Heart left ventricle (tissue), 16 donors: ENCODE data around the gene ALCAM. TPM values are rescaled to one million over a fixed set of nuclear protein-coding genes. Genes with fewer than 3 reads are reported as not detected.

ENCODE experiments used
- ATAC-seq, 4 donors: fragments of 200-7000 bp; cut with Tn5 transposase; one replicate each; pipeline ENCODE4 v1.9.1; 2020 to 2022; ENCODE audit warnings: moderate library complexity in 4 of 4, mild to moderate bottlenecking in 3 of 4, moderate number of reproducible peaks in 1 of 4
- DNase-seq, 5 donors: peaks; one replicate each; pipeline ENCODE4 v3.0.0-alpha.2; 2020
- H3K27ac ChIP-seq, 12 donors: fragments of 200-600 bp; sonication (generic) in 4 of 12; one replicate each; pipeline versions ENCODE4 v1.5.0 to v1.8.0; 2016 to 2022; ENCODE audit warnings: mild to moderate bottlenecking in 2 of 12
- H3K27me3 ChIP-seq, 9 donors: fragments of 200-600 bp; sonication (generic) in 2 of 9; one replicate each; pipeline versions ENCODE4 v1.5.1 to v1.8.0; 2016 to 2022; ENCODE audit warnings: mild to moderate bottlenecking in 3 of 9
- H3K36me3 ChIP-seq, 9 donors: fragments of 200-600 bp; sonication (generic) in 2 of 9; one replicate each; pipeline versions ENCODE4 v1.5.0 to v1.8.0; 2018 to 2022; ENCODE audit warnings: mild to moderate bottlenecking in 2 of 9
- H3K4me1 ChIP-seq, 12 donors: fragments of 200-600 bp; sonication (generic) in 4 of 12; one replicate each; pipeline versions ENCODE4 v1.5.0 to v1.8.0; 2016 to 2022; ENCODE audit warnings: mild to moderate bottlenecking in 3 of 12
- H3K4me3 ChIP-seq, 12 donors: fragments of 200-600 bp; sonication (generic) in 4 of 12; one replicate each; pipeline versions ENCODE4 v1.5.0 to v1.8.0; 2017 to 2022; ENCODE audit warnings: mild to moderate bottlenecking in 9 of 12, moderate library complexity in 4 of 12
- H3K9me3 ChIP-seq, 12 donors: fragments of 200-600 bp; sonication (generic) in 4 of 12; one replicate each; pipeline versions ENCODE4 v1.5.0 to v1.8.0; 2016 to 2022; ENCODE audit warnings: mild to moderate bottlenecking in 1 of 12
- POLR2A ChIP-seq, 2 donors: fragments of 450-650 bp; IDR thresholded peaks; one replicate each; pipeline ENCODE4 v1.6.1; 2017; ENCODE audit warnings: antibody characterized with exemption in 2 of 2, mild to moderate bottlenecking in 2 of 2, moderate library complexity in 2 of 2
- WGBS, 4 donors: extraction: QIAGEN DNeasy Blood & Tissue Kit in 2 of 4; methylation state at CpG; one replicate each; pipeline versions ENCODE4 v1.1.5 to v1.1.7; 2013 to 2018; 5-methylcytosine and 5-hydroxymethylcytosine counted together
- intact Hi-C, 10 donors: fragments of 100-400 bp; cut with DNase I; formaldehyde crosslinking; loops; one replicate each; pipeline versions ENCODE4 v1.11.1 to v1.14.2; 2022
- polyA plus RNA-seq, 2 donors: library from polyadenylated mRNA; stranded (reverse); fragments of 200-250 nt; gene quantifications; one replicate each; pipeline ENCODE4 v1.2.3, GENCODE V29; 2013
- total RNA-seq, 9 donors: library from RNA; depleted of rRNA in 2 of 9; stranded (reverse); fragments of >200 nt in 2 of 9; fragmentation: NEBNext Ultra II Directional in 3 of 9; extraction: Animal tissue kit (Norgen Biotek cat#: 25700) in 3 of 9; gene quantifications; one replicate each; pipeline versions ENCODE4 v1.1.0 to v1.2.4, GENCODE V29; 2016 to 2023
- TF ChIP-seq, protein P1 (sequence below), 12 donors: fragments of 200-600 bp; sonication (generic) in 4 of 12; IDR thresholded peaks; one replicate each; pipeline versions ENCODE4 v1.5.0 to v1.8.0; 2018 to 2022; ENCODE audit warnings: antibody characterized with exemption in 12 of 12, mild to moderate bottlenecking in 5 of 12
- donor health status: ischemic (EF 13 %, LVEDD 7.1; RV severe dilation, severe dysfunction).
- donor health status: healthy with polysubstance abuse.
- donor health status: DM: no; HTN: yes; CAD: no.
- donor health status: DM: no; HTN: no; CAD: no.
- donor health status: ischemic (EF 25% LVEDD 6.9; RV normal size, moderate dysfunction).
- donor health status: ischemic (EF 25% LVEDD 5.7; RV mildly dilated, moderate dysfunction).
- donor health status: healthy.
- donor health status: DM: yes; HTN: yes; CAD: no.
- donor health status: ischemic (EF 35%, LVEDD 5.7; RV mildly dilated, moderate dysfunction).
- donor health status: nonischemic (EF 11% LVEDD 7.7; RV severe dilation, severe dysfunction).
- donor health status: DM: yes; HTN: yes; CAD: no.
- donor health status: PGD.
- donor health status: ischemic (EF 29% LVEDD 5.4; RV normal size, mild dysfunction).
- donor health status: nonischemic (EF 23%, LVEDD 6.1; RV moderate dilation, normal function).

The ALCAM gene
- total and polyA plus RNA-seq, 11 donors, result 0.91 to 19.9 (median 5.5) TPM

DNA sequence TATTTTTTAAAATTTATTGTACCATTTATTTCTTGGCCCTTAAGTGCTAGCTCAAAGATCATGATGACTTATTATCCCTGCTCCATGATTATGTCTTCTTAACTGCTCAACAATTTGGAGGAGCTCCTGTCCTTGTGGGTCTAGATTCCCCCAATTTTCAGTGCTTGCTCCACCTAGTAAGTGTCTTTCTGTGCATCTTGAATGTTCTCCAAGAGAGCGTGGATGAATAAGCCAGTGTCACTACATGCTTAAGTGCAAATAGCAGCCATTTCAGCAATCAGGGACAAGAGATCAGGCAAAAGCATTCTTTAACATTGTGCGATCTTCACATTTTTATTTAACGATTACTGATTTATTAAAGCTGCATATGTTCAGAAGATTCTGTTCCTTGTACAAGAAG lies 99.4 kb downstream of the ALCAM start:
- H3K4me3 ChIP-seq, result no peak overlapping the region
- ATAC-seq, result no peak
- DNase-seq, result no peak
- TF ChIP-seq, protein P1, sequence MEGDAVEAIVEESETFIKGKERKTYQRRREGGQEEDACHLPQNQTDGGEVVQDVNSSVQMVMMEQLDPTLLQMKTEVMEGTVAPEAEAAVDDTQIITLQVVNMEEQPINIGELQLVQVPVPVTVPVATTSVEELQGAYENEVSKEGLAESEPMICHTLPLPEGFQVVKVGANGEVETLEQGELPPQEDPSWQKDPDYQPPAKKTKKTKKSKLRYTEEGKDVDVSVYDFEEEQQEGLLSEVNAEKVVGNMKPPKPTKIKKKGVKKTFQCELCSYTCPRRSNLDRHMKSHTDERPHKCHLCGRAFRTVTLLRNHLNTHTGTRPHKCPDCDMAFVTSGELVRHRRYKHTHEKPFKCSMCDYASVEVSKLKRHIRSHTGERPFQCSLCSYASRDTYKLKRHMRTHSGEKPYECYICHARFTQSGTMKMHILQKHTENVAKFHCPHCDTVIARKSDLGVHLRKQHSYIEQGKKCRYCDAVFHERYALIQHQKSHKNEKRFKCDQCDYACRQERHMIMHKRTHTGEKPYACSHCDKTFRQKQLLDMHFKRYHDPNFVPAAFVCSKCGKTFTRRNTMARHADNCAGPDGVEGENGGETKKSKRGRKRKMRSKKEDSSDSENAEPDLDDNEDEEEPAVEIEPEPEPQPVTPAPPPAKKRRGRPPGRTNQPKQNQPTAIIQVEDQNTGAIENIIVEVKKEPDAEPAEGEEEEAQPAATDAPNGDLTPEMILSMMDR (IDR thresholded peaks at IDR 0.05), result no peak
- TF ChIP-seq POLR2A (IDR thresholded peaks at IDR 0.05), result no peak
- intact Hi-C loops, result no loop called here
- WGBS, 4 donors, result 90 to 95% (median 93%) methylated on average over 3 of the region's 3 CpGs
- H3K36me3 ChIP-seq, result no peaks in the 10 kb centered on the region
- H3K9me3 ChIP-seq, result peaks cover 0 to 4% (median 0%) of the 10 kb centered on the region in 12 donors
- H3K4me1 ChIP-seq, result no peaks in the 10 kb centered on the region
- H3K27me3 ChIP-seq, result no peaks in the 10 kb centered on the region
- H3K27ac ChIP-seq, result no peak overlapping the region

DNA sequence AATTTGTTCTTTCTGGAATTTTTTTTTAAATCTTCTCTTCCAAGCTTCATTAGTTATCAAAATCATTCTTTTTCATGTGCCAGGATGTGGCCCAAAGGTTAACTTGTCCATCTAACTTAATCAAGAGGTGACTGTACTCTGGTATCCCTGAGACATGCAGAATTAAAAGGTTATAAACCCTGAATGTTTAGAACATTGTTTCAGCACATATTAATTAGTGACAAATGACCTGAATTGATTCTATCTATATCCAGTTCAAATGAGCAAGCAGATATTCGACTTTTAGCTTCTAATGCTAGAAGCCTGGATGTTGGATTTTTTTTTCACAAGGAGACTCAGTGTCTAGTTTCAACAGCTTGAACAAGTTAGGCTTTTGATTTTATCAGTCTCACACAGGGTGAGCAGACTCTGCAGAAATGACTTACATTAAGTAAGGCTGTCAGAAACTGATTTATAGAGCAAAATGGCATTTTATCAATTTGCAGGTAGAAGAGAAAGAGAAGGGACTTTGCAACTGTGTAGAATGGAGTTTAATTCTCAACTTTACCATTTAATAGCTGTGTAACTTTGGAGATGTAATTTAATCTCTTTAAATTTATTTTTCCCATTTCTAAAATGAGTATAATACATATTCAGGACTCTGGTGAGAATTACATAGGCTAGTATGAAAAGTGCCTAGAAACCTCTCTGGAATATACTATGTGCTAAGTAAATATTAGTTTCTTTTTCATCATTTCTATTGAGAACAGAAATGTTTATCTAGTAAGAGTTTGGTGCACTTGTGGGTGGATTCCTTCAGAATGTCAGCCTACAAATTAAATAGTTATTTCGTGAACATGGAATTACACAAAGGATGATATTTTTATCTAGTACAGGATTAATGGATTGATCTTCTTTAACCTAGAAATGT lies 100.0 kb downstream of the ALCAM start:
- no peak for TF ChIP-seq POLR2A (IDR thresholded peaks at IDR 0.05)
- TF ChIP-seq, protein P1 (IDR thresholded peaks at IDR 0.05), result no peak
- Histone ChIP-seq H3K4me3 (no peak overlapping the region), H3K27ac (no peak overlapping the region), H3K4me1 (no peaks in the 10 kb centered on the region), H3K36me3 (no peaks in the 10 kb centered on the region), H3K27me3 (no peaks in the 10 kb centered on the region), H3K9me3 (peaks cover 0 to 4% (median 0%) of the 10 kb centered on the region in 12 donors)
- 43 to 67% (median 43%) methylated on average over 2 of the region's 2 CpGs for WGBS, 4 donors
- ATAC-seq, result no peak
- no peak for DNase-seq
- intact Hi-C loops, result no loop called here

DNA sequence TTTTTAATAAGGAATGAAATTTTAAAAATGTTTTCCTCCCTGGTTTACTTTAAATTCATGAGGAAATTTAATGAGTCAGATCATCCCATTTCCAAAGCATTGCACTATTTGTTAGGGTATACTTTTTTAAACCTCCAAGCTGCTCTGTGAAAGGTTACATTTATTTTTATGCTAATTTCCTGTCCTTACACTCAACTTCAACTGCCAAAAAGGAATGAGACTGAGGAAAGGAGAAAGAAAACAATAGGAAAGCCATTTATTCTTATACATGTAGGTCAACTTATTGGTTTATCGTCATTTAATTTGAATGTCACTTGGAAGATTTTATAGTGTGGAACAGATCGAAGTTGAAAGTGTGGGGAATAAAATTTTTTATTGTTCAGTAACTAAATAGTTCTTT lies 104.1 kb downstream of the ALCAM start:
- intact Hi-C loops, result no loop called here
- Histone ChIP-seq H3K9me3 (peaks cover 0 to 4% (median 0%) of the 10 kb centered on the region in 12 donors), H3K4me3 (no peak overlapping the region), H3K27ac (no peak overlapping the region), H3K4me1 (no peaks in the 10 kb centered on the region), H3K36me3 (no peaks in the 10 kb centered on the region), H3K27me3 (no peaks in the 10 kb centered on the region)
- WGBS, 4 donors, result 86 to 93% (median 90%) methylated on average over 2 of the region's 2 CpGs
- ATAC-seq, result no peak
- no peak for DNase-seq
- TF ChIP-seq, protein P1 (IDR thresholded peaks at IDR 0.05), result no peak
- TF ChIP-seq POLR2A (IDR thresholded peaks at IDR 0.05), result no peak

DNA sequence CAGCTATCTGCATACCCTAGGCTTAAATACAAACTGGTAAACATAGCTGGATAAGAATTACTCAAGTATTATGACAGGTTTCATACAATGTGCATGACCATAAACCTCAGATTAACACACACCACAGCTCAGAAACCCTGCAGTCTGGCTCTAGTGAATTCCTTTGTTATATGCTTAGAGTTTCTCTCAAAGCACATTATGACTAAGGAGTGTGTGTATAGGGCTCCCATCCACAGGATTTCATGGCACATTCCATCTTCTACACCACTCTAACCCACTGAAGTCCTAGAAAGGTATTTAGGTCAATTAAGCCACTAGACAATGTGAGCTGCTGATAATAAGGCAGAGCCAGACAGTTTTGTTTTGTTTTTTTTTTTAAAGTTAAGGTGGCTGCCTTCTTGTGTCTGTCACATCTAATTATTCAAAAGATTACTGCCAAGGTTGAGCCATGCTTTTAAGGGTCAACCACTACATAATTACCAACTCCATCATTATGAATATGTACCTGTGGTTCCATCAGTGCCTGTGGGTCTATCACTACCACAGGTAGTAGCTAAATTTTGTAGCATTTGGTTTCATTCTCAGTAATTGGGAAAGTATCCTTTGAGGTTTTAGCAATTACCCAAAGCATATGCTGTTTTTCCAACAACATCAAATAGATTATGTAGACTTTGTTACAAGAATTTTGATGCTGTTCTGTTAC lies 107.0 kb downstream of the ALCAM start:
- ATAC-seq (no peak), DNase-seq (no peak)
- no peak for TF ChIP-seq POLR2A (IDR thresholded peaks at IDR 0.05)
- TF ChIP-seq, protein P1 (IDR thresholded peaks at IDR 0.05), result no peak
- intact Hi-C loops, result no loop called here
- Histone ChIP-seq H3K36me3 (no peaks in the 10 kb centered on the region), H3K9me3 (peaks cover 0 to 19% (median under 1%) of the 10 kb centered on the region in 12 donors), H3K27me3 (no peaks in the 10 kb centered on the region), H3K4me3 (no peak overlapping the region), H3K4me1 (no peaks in the 10 kb centered on the region), H3K27ac (no peak overlapping the region)
